Measurements from ENCODE around the gene KIAA0513. TPM values are rescaled to one million over a fixed set of nuclear protein-coding genes. Genes with fewer than 3 reads are reported as not detected.

The KIAA0513 gene
- total RNA-seq, 1 donor from 2014 or later = 10.3 TPM

DNA sequence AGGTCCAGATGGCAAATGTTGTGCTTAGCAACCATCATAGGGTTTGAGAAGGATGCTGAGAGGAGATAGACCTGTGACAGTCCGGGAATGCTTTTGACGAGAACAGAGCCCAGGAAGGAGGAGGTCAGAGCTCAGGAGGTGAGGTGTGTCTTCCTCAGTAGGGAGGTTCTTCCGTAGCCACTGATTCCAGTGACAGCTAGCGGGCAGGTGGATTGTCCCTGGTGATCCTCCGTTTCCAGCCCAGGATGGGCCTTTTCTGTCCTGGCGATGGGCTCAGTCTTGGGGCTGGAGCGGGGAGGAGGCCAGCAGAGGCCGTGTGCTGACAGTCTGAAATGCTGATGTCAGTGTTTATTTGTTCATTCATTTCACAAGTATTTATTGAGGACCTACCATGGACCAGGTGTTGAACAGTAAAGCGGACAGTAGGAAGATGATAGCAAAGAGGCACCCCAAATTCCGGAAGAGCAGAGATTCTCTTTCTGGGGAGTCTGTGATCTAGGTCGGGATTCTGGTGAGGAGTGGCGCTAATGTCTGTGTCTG is 38.8 kb downstream of the KIAA0513 start:
- Mint-ChIP-seq H3K27ac (ENCODE audit: unreplicated experiment) (no peak overlapping the region), H3K4me1 (peaks cover 28% of the 10 kb centered on the region), H3K4me3 (no peak overlapping the region), H3K9me3 (no peaks in the 10 kb centered on the region), H3K27me3 (ENCODE audit: low read depth) (no peaks in the 10 kb centered on the region), H3K36me3 (ENCODE audit: low read depth) (no peaks in the 10 kb centered on the region)
- no peak for DNase-seq (ENCODE audit: low read depth, low spot score)
- TF ChIP-seq, protein P1, sequence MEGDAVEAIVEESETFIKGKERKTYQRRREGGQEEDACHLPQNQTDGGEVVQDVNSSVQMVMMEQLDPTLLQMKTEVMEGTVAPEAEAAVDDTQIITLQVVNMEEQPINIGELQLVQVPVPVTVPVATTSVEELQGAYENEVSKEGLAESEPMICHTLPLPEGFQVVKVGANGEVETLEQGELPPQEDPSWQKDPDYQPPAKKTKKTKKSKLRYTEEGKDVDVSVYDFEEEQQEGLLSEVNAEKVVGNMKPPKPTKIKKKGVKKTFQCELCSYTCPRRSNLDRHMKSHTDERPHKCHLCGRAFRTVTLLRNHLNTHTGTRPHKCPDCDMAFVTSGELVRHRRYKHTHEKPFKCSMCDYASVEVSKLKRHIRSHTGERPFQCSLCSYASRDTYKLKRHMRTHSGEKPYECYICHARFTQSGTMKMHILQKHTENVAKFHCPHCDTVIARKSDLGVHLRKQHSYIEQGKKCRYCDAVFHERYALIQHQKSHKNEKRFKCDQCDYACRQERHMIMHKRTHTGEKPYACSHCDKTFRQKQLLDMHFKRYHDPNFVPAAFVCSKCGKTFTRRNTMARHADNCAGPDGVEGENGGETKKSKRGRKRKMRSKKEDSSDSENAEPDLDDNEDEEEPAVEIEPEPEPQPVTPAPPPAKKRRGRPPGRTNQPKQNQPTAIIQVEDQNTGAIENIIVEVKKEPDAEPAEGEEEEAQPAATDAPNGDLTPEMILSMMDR (conservative IDR thresholded peaks at IDR 0.05) = no peak

DNA sequence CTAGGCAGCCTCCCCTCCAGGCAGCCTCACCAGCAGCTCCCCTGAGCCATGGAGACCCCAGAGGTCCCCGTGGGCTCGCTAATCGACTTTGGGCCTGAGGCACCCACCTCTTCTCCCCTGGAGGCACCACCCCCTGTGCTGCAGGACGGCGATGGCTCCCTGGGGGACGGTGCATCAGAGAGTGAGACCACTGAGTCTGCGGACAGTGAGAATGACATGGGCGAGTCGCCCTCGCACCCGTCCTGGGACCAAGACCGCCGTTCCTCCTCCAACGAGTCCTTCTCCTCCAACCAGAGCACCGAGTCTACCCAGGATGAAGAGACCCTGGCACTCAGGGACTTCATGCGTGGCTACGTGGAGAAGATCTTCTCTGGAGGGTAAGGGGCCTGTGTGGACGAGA is 39.4 kb downstream of the KIAA0513 start:
- TF ChIP-seq, protein P1 (conservative IDR thresholded peaks at IDR 0.05) = no peak
- peaks cover 30% of the 10 kb centered on the region for H3K4me1 Mint-ChIP-seq
- H3K36me3 Mint-ChIP-seq (ENCODE audit: low read depth) = no peaks in the 10 kb centered on the region
- no peak overlapping the region for H3K4me3 Mint-ChIP-seq
- no peak overlapping the region for H3K27ac Mint-ChIP-seq (ENCODE audit: unreplicated experiment)
- no peak for DNase-seq (ENCODE audit: low read depth, low spot score)
- no peaks in the 10 kb centered on the region for H3K27me3 Mint-ChIP-seq (ENCODE audit: low read depth)
- H3K9me3 Mint-ChIP-seq = no peaks in the 10 kb centered on the region

DNA sequence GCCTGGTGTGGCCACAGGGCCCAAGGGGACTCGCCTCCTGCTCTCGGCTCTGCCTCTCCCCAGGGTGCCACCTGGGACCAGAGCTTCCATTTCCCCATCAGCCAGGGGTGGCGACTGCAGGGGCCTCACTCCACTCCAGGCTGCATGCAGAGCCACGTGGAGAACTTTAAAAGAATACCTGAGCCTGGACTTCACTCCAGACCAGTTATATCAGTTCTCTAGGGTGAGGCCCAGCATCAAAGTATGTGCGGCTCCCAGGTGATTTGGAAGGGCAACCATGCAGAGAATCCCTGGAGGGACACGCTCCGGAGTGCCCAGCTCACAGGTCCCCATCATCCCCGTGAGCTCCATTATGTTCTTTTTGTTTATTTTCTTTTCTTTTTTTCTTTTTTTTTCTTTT is 39.8 kb downstream of the KIAA0513 start:
- no peaks in the 10 kb centered on the region for H3K36me3 Mint-ChIP-seq (ENCODE audit: low read depth)
- H3K9me3 Mint-ChIP-seq = no peaks in the 10 kb centered on the region
- TF ChIP-seq, protein P1 (conservative IDR thresholded peaks at IDR 0.05) = no peak
- H3K4me3 Mint-ChIP-seq = no peak overlapping the region
- no peak for DNase-seq (ENCODE audit: low read depth, low spot score)
- H3K27ac Mint-ChIP-seq (ENCODE audit: unreplicated experiment) = no peak overlapping the region
- H3K27me3 Mint-ChIP-seq (ENCODE audit: low read depth) = no peaks in the 10 kb centered on the region
- H3K4me1 Mint-ChIP-seq = peaks cover 26% of the 10 kb centered on the region

GRCh38 chr16:85068746-85069145 is 41.2 kb downstream of the KIAA0513 start:
- H3K4me3 Mint-ChIP-seq = no peak overlapping the region
- TF ChIP-seq, protein P1 (conservative IDR thresholded peaks at IDR 0.05) = no peak
- no peaks in the 10 kb centered on the region for H3K9me3 Mint-ChIP-seq
- peaks cover 13% of the 10 kb centered on the region for H3K4me1 Mint-ChIP-seq
- no peaks in the 10 kb centered on the region for H3K27me3 Mint-ChIP-seq (ENCODE audit: low read depth)
- no peak for DNase-seq (ENCODE audit: low read depth, low spot score)
- H3K27ac Mint-ChIP-seq (ENCODE audit: unreplicated experiment) = no peak overlapping the region
- H3K36me3 Mint-ChIP-seq (ENCODE audit: low read depth) = no peaks in the 10 kb centered on the region

DNA sequence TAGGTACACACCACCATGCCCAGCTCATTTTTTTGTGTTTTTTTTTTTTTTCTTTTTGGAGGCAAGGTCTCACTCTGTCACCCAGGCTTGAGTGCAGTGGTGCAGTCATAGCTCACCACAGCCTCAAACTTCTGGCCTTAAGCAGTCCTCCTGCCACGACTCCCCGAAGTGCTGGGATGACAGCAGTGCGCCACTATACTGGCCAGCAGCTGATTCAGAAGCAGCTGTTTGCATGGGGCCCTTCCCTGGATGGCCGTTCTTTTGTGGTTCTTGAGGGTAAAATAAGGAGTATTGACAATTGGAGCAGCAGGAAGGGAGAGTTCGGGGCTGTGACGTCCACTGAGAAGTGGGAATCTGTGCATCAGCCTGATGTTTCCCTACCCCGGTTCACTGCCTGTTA is 41.6 kb downstream of the KIAA0513 start:
- no peak overlapping the region for H3K4me3 Mint-ChIP-seq
- peaks cover 12% of the 10 kb centered on the region for H3K4me1 Mint-ChIP-seq
- H3K9me3 Mint-ChIP-seq = no peaks in the 10 kb centered on the region
- H3K36me3 Mint-ChIP-seq (ENCODE audit: low read depth) = no peaks in the 10 kb centered on the region
- TF ChIP-seq, protein P1 (conservative IDR thresholded peaks at IDR 0.05) = no peak
- no peaks in the 10 kb centered on the region for H3K27me3 Mint-ChIP-seq (ENCODE audit: low read depth)
- DNase-seq (ENCODE audit: low read depth, low spot score) = no peak
- no peak overlapping the region for H3K27ac Mint-ChIP-seq (ENCODE audit: unreplicated experiment)

All from neural crest cell (in vitro differentiated cells).